Mucosa of descending colon (tissue), 3 donors: Measurements from ENCODE around the gene LMO7. TPM values are rescaled to one million over a fixed set of nuclear protein-coding genes. Genes with fewer than 3 reads are reported as not detected.

Source experiments
- ATAC-seq: fragments of 200-7000 bp; cut with Tn5 transposase; one replicate; pipeline ENCODE4 v1.9.1; 2020; ENCODE audit warnings: mild to moderate bottlenecking, moderate library complexity
- DNase-seq, 3 donors: peaks; one replicate each; pipeline ENCODE4 v3.0.0-alpha.2; 2020
- H3K36me3 ChIP-seq: fragments of 200-600 bp; one replicate; pipeline ENCODE4 v1.8.0; 2021; ENCODE audit warnings: low read depth, mild to moderate bottlenecking
- H3K4me1 ChIP-seq: fragments of 200-600 bp; one replicate; pipeline ENCODE4 v1.8.0; 2021; ENCODE audit warnings: low read depth, mild to moderate bottlenecking
- H3K4me3 ChIP-seq: fragments of 200-600 bp; one replicate; pipeline ENCODE4 v1.8.0; 2021; ENCODE audit warnings: mild to moderate bottlenecking
- H3K9me3 ChIP-seq: fragments of 200-600 bp; one replicate; pipeline ENCODE4 v1.8.0; 2021; ENCODE audit warnings: mild to moderate bottlenecking
- CTCF ChIP-seq: fragments of 200-600 bp; IDR thresholded peaks from one replicate; pipeline ENCODE4 v1.8.0; 2022; ENCODE audit warnings: antibody characterized with exemption, mild to moderate bottlenecking
- intact Hi-C, 2 donors: fragments of 100-400 bp; cut with DNase I in 1 of 2; cut with micrococcal nuclease in 1 of 2; formaldehyde crosslinking; loops; one replicate each; pipeline versions ENCODE4 v1.11.0 to v1.11.1; 2022; cut with DNase I, micrococcal nuclease
- total RNA-seq, 3 donors: library from RNA; stranded (reverse); fragmentation: NEBNext Ultra II Directional in 2 of 3; extraction: Animal tissue kit (Norgen Biotek cat#: 25700) in 2 of 3; gene quantifications; one replicate each; pipeline versions ENCODE4 v1.2.1 to v1.2.4, GENCODE V29; 2021 to 2023
- donor health status: DM: no; HTN: no; CAD: no; lungs with moderate emphysema.
- donor health status: DM: no; HTN: no; CAD: no.
- donor health status: DM: no; HTN: yes; CAD: no.

LMO7 gene
- total RNA-seq, 3 donors from 2014 or later: 127 to 243 (median 212) TPM

GRCh38 chr13:75607447-75607846 is 28.7 kb upstream of the LMO7 start:
- TF ChIP-seq CTCF: no peak
- no peak for DNase-seq
- no peak for ATAC-seq
- no peaks in the 10 kb centered on the region for H3K9me3 ChIP-seq
- no peaks in the 10 kb centered on the region for H3K4me1 ChIP-seq
- H3K36me3 ChIP-seq: no peaks in the 10 kb centered on the region
- intact Hi-C loops: no loop called here
- no peak overlapping the region for H3K4me3 ChIP-seq

GRCh38 chr13:75610466-75610865 is 25.7 kb upstream of the LMO7 start:
- no peak for TF ChIP-seq CTCF
- no peak for DNase-seq
- Histone ChIP-seq H3K4me3 (no peak overlapping the region), H3K4me1 (no peaks in the 10 kb centered on the region), H3K36me3 (no peaks in the 10 kb centered on the region), H3K9me3 (no peaks in the 10 kb centered on the region)
- intact Hi-C loops: no loop called here
- ATAC-seq: no peak

DNA sequence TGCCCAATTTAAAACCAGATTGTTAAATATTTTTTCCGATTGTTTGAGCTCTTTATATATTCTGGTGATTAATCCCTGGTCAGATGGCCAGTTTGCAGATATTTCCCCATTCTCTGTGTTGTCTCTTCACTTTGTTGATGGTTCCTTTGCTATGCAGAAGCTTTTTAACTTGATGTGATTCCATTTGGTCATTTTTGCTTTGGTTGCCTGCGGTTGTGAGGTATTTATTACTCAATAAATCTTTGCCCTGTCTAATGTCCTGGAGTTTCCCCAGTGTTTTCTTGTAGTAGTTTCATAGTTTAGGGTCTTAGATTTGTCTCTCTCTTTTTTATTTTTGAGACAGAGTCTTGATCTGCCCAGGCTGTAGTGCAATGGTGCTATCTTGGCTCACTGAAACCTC is 23.8 kb upstream of the LMO7 start:
- Histone ChIP-seq H3K4me1 (no peaks in the 10 kb centered on the region), H3K36me3 (no peaks in the 10 kb centered on the region), H3K4me3 (no peak overlapping the region), H3K9me3 (no peaks in the 10 kb centered on the region)
- no peak for TF ChIP-seq CTCF
- ATAC-seq: no peak
- intact Hi-C loops: no loop called here
- DNase-seq: no peak

DNA sequence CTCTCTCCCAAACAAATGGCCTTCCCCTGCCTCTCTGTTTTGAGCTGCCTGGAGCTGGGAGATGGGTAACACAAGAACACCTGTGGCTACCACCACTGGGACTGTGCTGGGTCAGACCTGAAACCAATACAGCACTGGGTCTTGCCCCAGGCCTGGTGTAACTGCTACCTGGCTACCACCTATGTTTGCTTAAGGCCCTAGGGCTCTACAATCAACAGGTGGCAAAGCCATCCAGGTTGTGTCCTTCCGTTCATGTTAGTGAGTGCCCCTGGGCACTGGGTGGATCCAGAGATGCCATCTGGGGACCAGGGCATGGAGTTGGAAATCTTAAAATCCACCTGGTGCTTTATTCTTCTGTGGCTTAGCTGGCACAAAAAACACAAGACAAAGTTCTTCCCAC is 18.9 kb upstream of the LMO7 start:
- Histone ChIP-seq H3K4me3 (no peak overlapping the region), H3K4me1 (no peaks in the 10 kb centered on the region), H3K36me3 (no peaks in the 10 kb centered on the region), H3K9me3 (no peaks in the 10 kb centered on the region)
- TF ChIP-seq CTCF: no peak
- ATAC-seq (no peak), DNase-seq (no peak)
- intact Hi-C loops: no loop called here

DNA sequence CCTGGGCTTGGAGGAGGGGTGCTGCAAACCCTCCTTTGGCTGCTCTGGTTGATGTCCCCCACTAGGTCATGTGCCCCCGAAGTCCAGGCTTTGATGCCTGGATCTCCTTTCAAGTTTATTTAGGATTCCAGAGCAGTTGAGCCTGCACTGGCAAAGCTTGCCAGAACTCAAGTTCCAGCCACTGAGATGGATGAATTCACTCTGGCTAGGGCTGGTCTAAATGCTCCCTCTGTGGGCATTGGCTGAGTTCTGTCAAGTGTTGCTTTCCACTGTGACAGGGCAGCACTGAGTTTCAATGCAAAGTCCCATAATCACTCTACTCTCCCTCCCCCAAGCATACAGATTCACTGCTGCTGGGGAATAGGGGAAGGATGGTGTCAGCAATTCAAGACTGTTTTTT is 17.8 kb upstream of the LMO7 start:
- Histone ChIP-seq H3K36me3 (no peaks in the 10 kb centered on the region), H3K4me1 (no peaks in the 10 kb centered on the region), H3K4me3 (no peak overlapping the region), H3K9me3 (no peaks in the 10 kb centered on the region)
- ATAC-seq (no peak), DNase-seq (no peak)
- TF ChIP-seq CTCF: no peak
- intact Hi-C loops: no loop called here

- ATAC-seq: no peak
- TF ChIP-seq CTCF: no peak
- intact Hi-C loops: no loop called here
These were observed 16.1 kb upstream of the LMO7 start for GRCh38 chr13:75620020-75620419.

More at GRCh38 chr13:75620020-75620419, 16.1 kb upstream of the LMO7 start:
- Histone ChIP-seq H3K4me3 (no peak overlapping the region), H3K36me3 (no peaks in the 10 kb centered on the region), H3K4me1 (no peaks in the 10 kb centered on the region), H3K9me3 (no peaks in the 10 kb centered on the region)
- no peak for DNase-seq
